ENCODE data around the gene GRIK5.
"Not testable (repeated sequence)": the region's sequence is repeated elsewhere in the genome, so short reads cannot be mapped to it uniquely, and the experiment has no call there.

GRIK5 gene

DNA sequence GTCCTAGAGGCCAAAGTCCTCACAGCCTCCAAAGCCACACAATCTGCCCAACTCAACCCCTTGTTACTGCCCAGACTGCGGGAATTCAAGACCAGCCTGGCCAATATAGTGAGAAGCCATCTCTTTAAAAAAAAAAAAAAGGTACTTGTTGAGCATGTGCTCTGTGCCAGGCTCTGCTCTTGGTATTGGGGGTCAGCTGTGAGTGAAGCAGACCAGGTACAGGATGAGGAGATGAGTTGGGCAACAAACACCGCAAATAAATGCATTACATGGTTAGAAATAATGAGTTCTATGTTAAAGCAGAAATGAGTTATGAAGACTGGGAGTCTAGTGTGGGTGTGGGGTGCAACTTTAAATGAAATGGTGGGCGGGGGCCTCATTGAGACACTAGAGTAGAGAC lies 9.9 kb downstream of the GRIK5 start:
- Mint-ChIP-seq H3K9me3 (no peaks in the 10 kb centered on the region), H3K4me1 (no peaks in the 10 kb centered on the region), H3K36me3 (no peaks in the 10 kb centered on the region), H3K4me3 (no peak overlapping the region), H3K27ac (no peak overlapping the region), H3K27me3 (peaks cover 33% of the 10 kb centered on the region)
- CTCF ChIA-PET, result no interaction called here
- no peak for DNase-seq

DNA sequence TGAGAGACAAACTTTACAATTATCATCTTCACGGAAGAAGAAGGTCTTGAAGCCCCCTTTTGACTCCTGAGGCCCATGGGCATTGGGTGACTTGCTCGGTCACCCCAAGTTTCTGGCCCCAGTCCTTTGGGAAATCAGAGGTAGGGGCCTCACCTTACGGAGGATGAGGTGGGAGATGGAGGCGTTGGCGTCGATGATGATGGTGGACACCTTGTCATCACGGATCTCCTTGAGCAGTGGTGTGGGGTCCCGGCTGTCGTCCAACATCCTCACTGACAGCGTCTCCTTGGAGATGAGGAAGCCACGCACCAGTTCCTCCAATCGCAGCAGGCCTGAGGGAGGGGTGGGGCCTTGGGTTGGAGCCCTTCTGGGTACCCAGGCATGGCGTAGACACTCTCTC lies 10.8 kb downstream of the GRIK5 start:
- Mint-ChIP-seq H3K27me3 (peaks cover 33% of the 10 kb centered on the region), H3K4me3 (no peak overlapping the region), H3K36me3 (no peaks in the 10 kb centered on the region), H3K27ac (no peak overlapping the region), H3K4me1 (no peaks in the 10 kb centered on the region), H3K9me3 (no peaks in the 10 kb centered on the region)
- CTCF ChIA-PET, result no interaction called here
- no peak for DNase-seq

DNA sequence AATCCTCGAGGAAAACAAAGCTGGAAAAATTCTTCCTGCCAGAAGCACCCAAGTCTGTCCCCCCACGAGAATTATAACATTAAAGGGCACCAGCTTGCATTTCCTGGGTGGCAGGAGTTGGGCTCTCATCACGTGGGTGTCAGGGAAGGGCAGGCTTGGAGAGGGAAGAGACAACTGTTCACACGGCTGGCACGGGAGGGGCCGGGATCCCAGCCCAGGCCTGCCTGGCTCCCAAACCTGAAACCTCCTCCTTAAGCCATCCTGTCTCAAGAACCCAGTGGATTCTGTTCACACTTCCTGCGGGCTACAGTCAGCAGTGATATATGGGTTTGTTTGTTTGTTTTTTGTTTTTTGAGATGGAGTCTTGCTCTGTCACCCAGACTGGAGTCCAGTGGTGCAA lies 12.2 kb downstream of the GRIK5 start:
- Mint-ChIP-seq H3K27ac (no peak overlapping the region), H3K36me3 (no peaks in the 10 kb centered on the region), H3K4me3 (no peak overlapping the region), H3K27me3 (peaks cover 27% of the 10 kb centered on the region), H3K9me3 (no peaks in the 10 kb centered on the region), H3K4me1 (no peaks in the 10 kb centered on the region)
- no peak for DNase-seq
- CTCF ChIA-PET, result no interaction called here

DNA sequence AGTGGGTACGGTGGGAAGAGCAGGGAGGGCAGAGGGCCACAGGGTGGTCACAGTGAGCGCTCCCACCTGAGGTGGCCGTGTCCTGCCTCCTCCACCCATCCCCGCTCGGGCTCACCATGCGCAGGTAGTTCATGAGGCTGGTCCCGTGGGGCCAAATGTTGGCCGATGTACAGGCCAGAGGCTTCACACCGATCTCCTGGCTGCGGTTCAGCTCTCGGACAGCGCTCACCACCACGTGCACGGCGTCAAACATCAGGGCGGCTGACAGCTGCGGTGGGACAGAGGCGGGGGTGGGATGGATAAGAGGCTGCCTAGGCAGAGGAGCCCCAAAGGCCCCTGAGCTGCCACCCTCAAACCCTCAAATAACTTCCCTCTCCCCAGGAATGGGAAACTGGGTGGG lies 15.8 kb downstream of the GRIK5 start:
- H3K36me3 Mint-ChIP-seq, result no peaks in the 10 kb centered on the region

DNA sequence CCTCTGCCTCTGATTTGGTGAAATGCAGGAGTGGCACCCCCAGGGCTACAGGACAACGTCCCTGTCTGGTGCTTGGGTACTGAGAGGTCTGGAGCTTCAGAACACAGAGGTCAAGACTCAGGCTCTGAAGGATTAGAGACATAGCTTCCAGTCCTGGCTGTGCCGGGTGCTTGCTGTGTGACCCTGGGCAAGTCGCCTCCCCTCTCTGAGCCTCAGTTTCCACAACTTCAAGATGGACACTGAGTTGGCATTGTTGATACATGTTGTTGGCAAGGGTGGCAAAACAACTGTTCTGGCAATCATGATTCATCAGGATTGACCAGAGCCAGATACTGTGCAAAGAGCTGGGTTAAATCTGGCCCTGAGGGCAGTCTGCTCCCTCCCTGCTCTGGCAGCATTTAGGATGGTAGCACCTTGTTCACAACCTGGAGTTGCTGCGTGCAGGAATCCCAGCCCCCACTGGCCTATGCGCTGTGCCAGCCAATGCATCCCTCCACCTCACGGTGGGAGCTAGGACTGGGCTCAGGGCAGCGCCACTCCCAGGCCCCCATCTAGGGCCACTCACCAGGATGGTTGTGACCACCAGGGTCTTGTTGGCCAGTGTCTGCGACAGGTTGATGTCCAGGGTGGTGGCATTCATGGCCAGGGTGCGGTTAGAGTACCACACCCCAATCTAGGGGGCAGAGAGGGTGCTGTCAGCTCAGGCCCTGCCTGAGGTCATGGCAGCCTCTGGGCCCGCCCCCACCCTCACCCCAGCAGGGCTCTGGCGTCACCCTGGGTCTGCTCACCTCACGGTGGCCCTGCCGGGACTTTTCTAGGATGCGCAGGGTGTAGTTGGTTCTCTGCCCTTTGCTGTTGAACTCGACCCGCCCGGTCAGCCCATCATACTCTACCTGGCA lies 16.7 kb downstream of the GRIK5 start:
- Mint-ChIP-seq H3K4me1 (peaks cover 8% of the 10 kb centered on the region), H3K4me3 (no peak overlapping the region), H3K27me3 (peaks cover 7% of the 10 kb centered on the region), H3K9me3 (no peaks in the 10 kb centered on the region), H3K36me3 (no peaks in the 10 kb centered on the region), H3K27ac (no peak overlapping the region)
- CTCF ChIA-PET, result interaction anchor here (1.0 kb wide), 1 partner anchor 18 kb away, joined by 4 read pairs; no protein-coding TSS in a partner anchor
- DNase-seq, result no peak

More for the DNA sequence above, 15.8 kb downstream of the GRIK5 start:
- Mint-ChIP-seq H3K27me3 (peaks cover 7% of the 10 kb centered on the region), H3K27ac (no peak overlapping the region), H3K4me1 (peaks cover 4% of the 10 kb centered on the region), H3K9me3 (no peaks in the 10 kb centered on the region), H3K4me3 (no peak overlapping the region)
- CTCF ChIA-PET, result interaction anchor here (0.5 to 0.8 kb wide), 2 partner anchors 31 to 130 kb away, joined by 3 read pairs; no protein-coding TSS in a partner anchor
- DNase-seq, result no peak

DNA sequence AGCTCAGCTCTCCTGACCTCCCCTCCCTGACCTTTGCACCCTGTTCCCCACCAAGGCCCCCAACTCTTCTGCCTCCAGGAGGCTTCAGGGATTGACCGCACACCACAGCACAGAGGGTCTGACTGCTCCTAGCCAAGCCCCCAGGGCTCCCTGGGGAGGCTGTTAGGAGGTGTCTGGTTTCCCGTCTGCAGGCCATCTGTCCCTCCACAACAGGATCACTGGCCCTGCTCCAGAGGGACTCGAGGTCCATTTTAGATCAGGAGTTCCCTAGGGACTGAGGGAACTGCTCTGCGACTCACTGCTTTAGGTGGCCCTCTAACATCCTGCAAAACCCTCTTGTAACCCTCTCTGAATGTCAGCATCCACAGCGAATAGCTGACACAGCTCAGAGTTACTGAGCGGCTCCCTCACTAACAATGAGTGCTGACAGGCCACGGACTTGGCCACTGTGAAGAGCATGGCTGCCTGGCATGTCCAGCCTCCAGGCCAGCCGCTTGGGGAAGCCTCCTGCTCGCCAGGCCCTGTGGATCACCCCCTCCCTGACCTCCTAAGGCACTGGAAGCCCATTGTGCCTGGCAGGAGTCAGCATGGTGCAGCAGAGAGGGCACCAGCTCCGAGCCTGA lies 17.7 kb downstream of the GRIK5 start:
- H3K27me3 Mint-ChIP-seq, result peaks cover 7% of the 10 kb centered on the region
- H3K4me1 Mint-ChIP-seq, result peaks cover 8% of the 10 kb centered on the region
- H3K9me3 Mint-ChIP-seq, result no peaks in the 10 kb centered on the region
- no peak overlapping the region for H3K27ac Mint-ChIP-seq
- CTCF ChIA-PET, result interaction anchor here (0.9 kb wide), 1 partner anchor 18 kb away, joined by 4 read pairs; no protein-coding TSS in a partner anchor
- no peak for DNase-seq
- no peaks in the 10 kb centered on the region for H3K36me3 Mint-ChIP-seq
- no peak overlapping the region for H3K4me3 Mint-ChIP-seq

DNA sequence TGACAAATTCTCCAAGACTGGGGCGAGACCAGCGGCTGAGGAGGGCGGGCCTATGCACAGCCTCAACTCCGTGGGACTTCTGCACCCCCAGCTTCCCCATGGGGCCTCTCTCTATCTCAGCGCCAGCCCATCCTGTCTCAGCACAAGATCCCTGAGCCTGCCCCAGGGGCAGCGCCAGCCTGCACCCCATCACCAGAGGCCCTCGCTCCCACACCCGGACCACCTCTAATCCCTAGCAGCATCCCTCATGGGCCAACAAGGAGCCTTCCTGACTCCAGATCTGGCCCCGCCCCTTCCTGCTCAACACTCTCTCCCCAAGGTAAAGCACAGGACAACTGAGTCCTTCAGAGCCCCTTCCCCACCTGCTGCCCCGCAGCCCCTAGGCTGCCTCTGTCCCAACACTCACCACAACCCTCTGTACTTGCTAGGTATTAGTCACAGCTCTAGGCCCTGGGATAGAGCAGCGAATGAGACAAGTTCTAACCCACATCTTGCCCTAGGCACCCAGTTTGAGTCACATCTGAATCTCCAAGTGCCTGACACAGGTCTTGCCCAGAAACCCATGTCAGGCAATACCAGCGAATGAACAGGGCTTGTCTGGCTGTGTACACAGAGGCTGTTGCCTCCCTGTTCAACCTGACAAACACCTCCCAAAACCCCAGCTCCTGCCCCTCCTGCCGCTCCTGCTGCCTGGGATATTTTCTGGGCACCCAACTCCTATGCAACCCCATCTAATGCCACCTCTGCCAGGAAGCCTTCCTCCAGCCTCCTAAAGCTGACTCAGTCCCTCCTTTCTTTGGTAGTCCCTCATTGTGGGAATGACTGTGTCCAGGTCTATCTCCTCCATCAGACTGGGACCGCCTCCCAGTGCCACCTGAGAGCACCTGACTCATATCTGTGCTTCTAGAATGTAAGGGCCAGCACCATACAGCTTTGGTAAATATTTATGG lies 18.6 kb downstream of the GRIK5 start:
- no peak overlapping the region for H3K4me3 Mint-ChIP-seq
- H3K27ac Mint-ChIP-seq, result no peak overlapping the region
- no peak for DNase-seq
- H3K27me3 Mint-ChIP-seq, result peaks cover 4% of the 10 kb centered on the region
- CTCF ChIA-PET, result interaction anchor here (0.9 to 3.0 kb wide), 2 partner anchors 17 to 23 kb away, joined by 4 to 10 read pairs; no protein-coding TSS in a partner anchor
- peaks cover 8% of the 10 kb centered on the region for H3K4me1 Mint-ChIP-seq
- no peaks in the 10 kb centered on the region for H3K9me3 Mint-ChIP-seq
- no peaks in the 10 kb centered on the region for H3K36me3 Mint-ChIP-seq

DNA sequence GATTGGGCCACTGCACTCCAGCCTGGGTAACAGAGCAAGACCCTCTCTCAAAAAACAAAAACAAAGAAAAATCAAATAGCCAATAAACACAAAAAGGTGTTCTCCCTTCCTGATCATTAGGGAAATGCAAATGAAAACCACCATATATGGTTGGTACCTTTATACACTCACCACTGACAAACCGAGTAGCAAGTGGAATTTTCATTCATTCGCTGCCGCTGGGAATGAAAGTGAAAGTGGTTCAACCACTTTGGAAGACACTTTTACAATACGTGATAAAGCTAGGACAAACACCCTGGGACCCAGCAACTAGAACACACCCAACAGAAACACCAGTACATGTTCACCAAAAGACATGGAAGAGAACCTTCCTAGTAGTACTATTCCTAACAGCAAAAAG lies 21.0 kb downstream of the GRIK5 start:
- CTCF ChIA-PET, result interaction anchor here (0.6 to 3.0 kb wide), 4 partner anchors 14 to 189 kb away, joined by 3 to 10 read pairs (median 6); partner anchors contain the start of gene RPS19
- Mint-ChIP-seq H3K4me1 (peaks cover 8% of the 10 kb centered on the region), H3K27me3 (peaks cover 11% of the 10 kb centered on the region), H3K27ac (peak overlapping the region; percentile 77), H3K36me3 (no peaks in the 10 kb centered on the region), H3K9me3 (no peaks in the 10 kb centered on the region), H3K4me3 (peak overlapping the region; percentile 19)
- DNase-seq, result peak; percentile 43

DNA sequence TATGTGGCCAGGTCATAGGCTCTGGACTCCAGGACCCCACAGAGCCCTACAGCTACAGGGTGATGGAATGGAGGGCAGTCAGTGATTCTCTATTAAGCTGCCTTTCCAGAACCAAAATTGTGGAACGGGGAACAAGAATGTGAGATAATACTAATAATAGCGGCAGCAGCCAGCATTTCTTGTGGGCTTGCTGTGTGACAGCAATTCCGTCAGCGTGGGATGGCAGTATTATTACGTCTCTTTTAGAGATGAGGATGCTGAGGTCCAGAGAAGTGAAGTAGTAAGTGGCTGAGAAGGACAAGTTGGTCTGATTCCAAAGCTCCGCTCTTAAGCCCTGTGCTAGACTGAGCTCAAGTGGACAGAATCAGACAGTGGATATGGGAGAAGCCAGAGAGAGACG lies 24.4 kb downstream of the GRIK5 start:
- Mint-ChIP-seq H3K36me3 (no peaks in the 10 kb centered on the region), H3K4me3 (no peak overlapping the region), H3K4me1 (peaks cover 8% of the 10 kb centered on the region), H3K27ac (no peak overlapping the region), H3K27me3 (peaks cover 11% of the 10 kb centered on the region), H3K9me3 (no peaks in the 10 kb centered on the region)
- CTCF ChIA-PET, result interaction anchor here (0.9 to 2.2 kb wide), 4 partner anchors 11 to 404 kb away, joined by 3 to 12 read pairs (median 4); no protein-coding TSS in a partner anchor
- DNase-seq, result no peak

DNA sequence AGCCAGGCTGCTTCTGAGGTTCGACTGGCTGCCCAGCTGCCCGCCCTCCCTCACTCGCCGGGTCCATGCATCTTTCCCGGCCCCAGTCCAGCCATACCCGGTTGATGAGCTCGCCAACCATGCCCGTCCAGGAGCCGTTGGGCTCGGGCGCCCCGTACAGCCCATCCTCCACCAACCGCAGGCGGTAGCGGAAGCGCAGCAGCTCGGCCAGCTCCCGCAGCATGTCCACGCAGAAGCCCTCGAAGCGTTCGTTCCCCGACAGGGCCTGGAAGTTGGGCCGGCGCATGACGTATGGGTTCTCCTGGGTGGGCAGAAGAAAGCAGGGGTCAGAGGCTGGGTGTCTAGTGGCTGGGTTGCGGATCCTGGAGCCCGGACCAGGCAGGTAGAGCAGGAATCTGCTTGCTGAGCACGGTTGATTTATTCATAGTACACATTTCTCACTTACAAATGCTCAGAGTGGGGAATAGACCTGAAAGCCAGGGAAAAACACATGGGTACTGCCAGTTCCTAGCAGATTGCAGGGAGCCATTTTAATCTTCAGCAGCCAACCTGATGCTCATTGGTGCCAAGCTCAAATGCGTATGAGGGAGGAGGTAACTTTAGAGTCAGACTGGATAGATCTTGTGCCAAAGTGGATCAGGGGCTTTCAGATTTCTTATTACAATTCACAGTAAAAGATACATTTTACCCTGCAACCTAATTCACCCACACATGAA lies 27.4 kb downstream of the GRIK5 start:
- CTCF ChIA-PET, result interaction anchor here (0.6 to 1.5 kb wide), 4 partner anchors 8 to 49 kb away, joined by 3 to 4 read pairs (median 3); no protein-coding TSS in a partner anchor
- Mint-ChIP-seq H3K36me3 (no peaks in the 10 kb centered on the region), H3K9me3 (no peaks in the 10 kb centered on the region), H3K27me3 (peaks cover 20% of the 10 kb centered on the region), H3K4me1 (no peaks in the 10 kb centered on the region), H3K27ac (no peak overlapping the region), H3K4me3 (no peak overlapping the region)
- DNase-seq, result no peak

DNA sequence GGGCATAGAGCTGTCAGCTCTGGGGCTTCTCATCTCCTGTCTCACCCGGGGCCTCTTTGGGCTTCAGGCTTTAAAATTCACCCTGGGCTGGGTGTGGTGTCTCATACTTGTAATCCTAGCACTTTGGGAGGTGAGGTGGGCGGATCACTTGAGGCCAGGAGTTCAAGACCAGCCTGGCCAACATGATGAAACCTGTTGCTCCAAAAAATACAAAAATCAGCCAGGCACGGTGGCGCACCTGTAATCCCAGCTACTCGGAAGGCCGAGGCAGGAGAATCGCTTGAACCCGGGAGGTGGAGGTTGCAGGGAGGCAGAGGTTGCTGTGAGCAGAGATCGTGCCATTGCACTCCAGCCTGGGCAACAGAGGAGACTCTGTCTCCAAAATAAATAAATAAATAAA lies 29.5 kb downstream of the GRIK5 start:
- H3K4me3 Mint-ChIP-seq, H3K27ac Mint-ChIP-seq, DNase-seq, H3K4me1 Mint-ChIP-seq, H3K9me3 Mint-ChIP-seq, H3K36me3 Mint-ChIP-seq: not testable (repeated sequence)
- CTCF ChIA-PET, result interaction anchor here (1.2 kb wide), 1 partner anchor 12 kb away, joined by 3 read pairs; no protein-coding TSS in a partner anchor
- H3K27me3 Mint-ChIP-seq, result peaks cover 16% of the 10 kb centered on the region

DNA sequence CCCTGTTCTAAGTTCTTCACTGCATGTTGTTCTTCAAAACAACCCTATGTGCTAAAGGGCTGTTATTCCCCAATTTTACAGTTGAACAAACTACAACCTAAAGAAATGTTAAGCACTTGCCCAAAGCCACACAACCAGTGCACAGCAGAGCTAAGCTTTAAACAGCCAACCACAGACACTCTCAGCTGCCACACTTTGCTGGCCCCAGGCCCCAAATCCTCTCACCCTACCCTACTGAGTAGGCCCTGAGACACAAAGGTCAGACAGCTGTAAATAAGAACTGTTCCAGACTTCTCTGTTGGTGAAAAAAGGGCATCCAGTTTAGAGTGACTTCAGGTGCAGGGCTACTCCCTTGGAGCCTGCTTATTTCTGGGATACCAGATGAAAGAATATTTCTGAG lies 30.0 kb downstream of the GRIK5 start:
- H3K27me3 Mint-ChIP-seq, result peaks cover 12% of the 10 kb centered on the region

DNA sequence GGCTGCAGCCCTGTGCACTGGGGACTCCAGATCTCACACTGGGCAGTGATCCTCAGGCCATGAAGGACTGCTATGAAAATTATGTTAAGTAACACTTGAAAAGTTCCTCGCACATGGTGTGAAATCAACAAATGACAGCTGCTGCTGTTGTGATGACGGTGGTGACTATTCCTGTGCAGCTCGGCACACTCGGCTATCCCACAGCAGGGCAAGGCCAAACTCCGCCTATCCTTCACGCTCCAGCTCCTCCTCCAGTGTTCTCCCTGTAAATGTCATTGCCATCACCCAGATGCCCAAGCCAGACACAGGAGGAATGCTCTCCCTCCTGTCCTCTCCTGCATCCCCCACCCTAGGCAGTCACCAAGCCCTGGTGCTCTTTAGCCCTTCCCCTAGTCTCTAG lies 31.3 kb downstream of the GRIK5 start:
- no peak overlapping the region for H3K27ac Mint-ChIP-seq
- H3K36me3 Mint-ChIP-seq, result no peaks in the 10 kb centered on the region
- no peak for DNase-seq
- peaks cover 18% of the 10 kb centered on the region for H3K27me3 Mint-ChIP-seq
- peaks cover 6% of the 10 kb centered on the region for H3K4me1 Mint-ChIP-seq
- CTCF ChIA-PET, result interaction anchor here (1.0 to 2.6 kb wide), 2 partner anchors 10 to 78 kb away, joined by 3 to 11 read pairs; no protein-coding TSS in a partner anchor
- no peak overlapping the region for H3K4me3 Mint-ChIP-seq
- H3K9me3 Mint-ChIP-seq, result no peaks in the 10 kb centered on the region

More for the DNA sequence above, 30.0 kb downstream of the GRIK5 start:
- Mint-ChIP-seq H3K4me1 (peaks cover under 1% of the 10 kb centered on the region), H3K4me3 (no peak overlapping the region), H3K27ac (no peak overlapping the region), H3K36me3 (no peaks in the 10 kb centered on the region), H3K9me3 (no peaks in the 10 kb centered on the region)
- CTCF ChIA-PET, result interaction anchor here (0.5 kb wide), 1 partner anchor 20 kb away, joined by 5 read pairs; no protein-coding TSS in a partner anchor
- no peak for DNase-seq

Data from activated naive CD4-positive, alpha-beta T cell treated with anti-CD3 and anti-CD28 coated beads, Interleukin-2, amount 10 ng/mL, durations not matched to agents 7 days and 5 days (primary cell).